Central memory CD8-positive, alpha-beta T cell (primary cell): ENCODE measurements around the gene THADA.
A peak's percentile ranks its signal among the peaks of the same experiment; 100 is the strongest.

Experiments used
- ATAC-seq: fragments of 150-1000 bp; cut with Tn5 transposase; replicated peaks from 2 replicates; pipeline ENCODE4 v1.10.0; 2022; ENCODE audit warnings: mild to moderate bottlenecking, moderate FRiP score, moderate number of reproducible peaks; ENCODE audit not compliant: poor library complexity, severe bottlenecking; ENCODE audit errors: extremely low read depth
- DNase-seq, 2 donors: peaks; one replicate each; pipeline ENCODE4 v3.0.0; 2021; ENCODE audit warnings: low spot score in 2 of 2
- H3K27ac Mint-ChIP-seq: one replicate; pipeline ENCODE4 v1.8.0; 2022; ENCODE audit warnings: low read depth, mild to moderate bottlenecking, moderate library complexity, mixed read lengths
- H3K27me3 Mint-ChIP-seq: one replicate; pipeline ENCODE4 v1.8.0; 2022; ENCODE audit warnings: mixed read lengths
- H3K36me3 Mint-ChIP-seq: one replicate; pipeline ENCODE4 v1.8.0; 2022; ENCODE audit warnings: mild to moderate bottlenecking, moderate library complexity, mixed read lengths; ENCODE audit not compliant: insufficient read depth
- H3K4me1 Mint-ChIP-seq: one replicate; pipeline ENCODE4 v1.8.0; 2022; ENCODE audit warnings: mixed read lengths
- H3K4me3 Mint-ChIP-seq: one replicate; pipeline ENCODE4 v1.8.0; 2022; ENCODE audit warnings: mild to moderate bottlenecking, moderate library complexity, mixed read lengths
- H3K9me3 Mint-ChIP-seq: one replicate; pipeline ENCODE4 v1.8.0; 2022; ENCODE audit warnings: mixed read lengths

THADA gene

DNA sequence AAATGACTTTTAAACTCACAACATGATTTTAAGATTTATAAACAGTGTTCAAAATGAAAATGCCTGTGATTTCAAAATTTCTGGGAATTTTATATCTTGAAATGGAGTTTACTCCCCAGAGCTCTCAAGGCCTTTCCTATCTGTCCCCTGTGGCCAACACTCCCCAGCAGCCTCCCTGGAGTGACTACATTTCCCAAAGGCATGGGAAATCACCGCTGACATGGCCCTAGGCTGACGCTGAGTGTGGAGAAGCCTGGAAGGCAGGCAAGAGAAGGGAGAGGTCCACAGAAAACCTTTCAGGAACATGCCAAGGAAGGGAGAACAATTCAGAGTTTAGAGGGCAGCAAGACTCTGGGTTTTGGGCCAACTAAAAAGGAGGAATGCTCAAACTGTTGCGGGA, 349.2 kb downstream of the THADA start:
- Mint-ChIP-seq H3K27me3 (no peaks in the 10 kb centered on the region), H3K4me3 (no peak overlapping the region), H3K27ac (no peak overlapping the region), H3K9me3 (no peaks in the 10 kb centered on the region), H3K36me3 (peaks cover 8% of the 10 kb centered on the region), H3K4me1 (peaks cover 6% of the 10 kb centered on the region)
- no peak for ATAC-seq
- DNase-seq, result no peak

DNA sequence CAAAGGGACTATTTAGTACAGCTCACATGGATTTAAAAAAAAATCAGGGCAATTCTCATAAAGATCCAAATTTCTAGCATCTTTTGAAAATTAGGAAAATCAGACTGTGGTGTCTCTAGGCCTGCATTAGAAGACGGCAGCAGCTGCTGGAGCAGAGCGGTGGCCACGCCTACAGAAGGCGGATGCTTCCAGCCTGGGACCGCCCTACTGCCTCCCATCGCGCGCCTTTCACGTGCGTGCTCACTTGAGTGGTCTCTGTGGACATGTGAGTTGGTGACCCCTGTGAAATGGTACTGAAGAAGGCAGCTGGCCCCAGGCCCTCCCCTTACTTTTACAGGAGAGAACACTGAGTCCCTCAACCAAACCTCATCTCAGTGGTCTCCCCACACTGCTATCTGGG, 354.3 kb downstream of the THADA start:
- Mint-ChIP-seq H3K27me3 (no peaks in the 10 kb centered on the region), H3K9me3 (no peaks in the 10 kb centered on the region), H3K36me3 (peaks cover 7% of the 10 kb centered on the region), H3K4me1 (peaks cover 19% of the 10 kb centered on the region), H3K4me3 (no peak overlapping the region), H3K27ac (no peak overlapping the region)
- DNase-seq (no peak), ATAC-seq (no peak)

DNA sequence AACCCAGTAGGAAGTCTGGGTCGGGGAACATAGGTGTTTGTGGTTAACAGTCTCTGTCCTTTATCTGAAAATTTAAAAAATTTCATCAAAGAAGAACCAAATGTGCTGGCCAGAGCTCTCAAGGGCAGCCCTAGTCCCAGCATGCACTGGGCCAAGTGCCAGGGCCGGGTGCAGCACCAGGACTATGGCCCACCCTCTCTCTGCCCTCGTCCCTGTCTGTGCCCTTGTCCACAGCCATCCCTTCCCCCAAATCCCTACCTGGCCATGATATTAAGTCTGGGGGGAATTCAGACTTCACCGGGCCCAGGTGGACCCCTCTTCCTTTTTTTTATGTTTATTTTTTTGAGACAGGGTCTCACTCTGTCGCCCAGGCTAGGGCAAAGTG, 355.1 kb downstream of the THADA start:
- no peak for ATAC-seq
- peaks cover 7% of the 10 kb centered on the region for H3K36me3 Mint-ChIP-seq
- H3K27ac Mint-ChIP-seq, result no peak overlapping the region
- peaks cover 19% of the 10 kb centered on the region for H3K4me1 Mint-ChIP-seq
- H3K27me3 Mint-ChIP-seq, result no peaks in the 10 kb centered on the region
- H3K9me3 Mint-ChIP-seq, result no peaks in the 10 kb centered on the region
- no peak for DNase-seq
- H3K4me3 Mint-ChIP-seq, result no peak overlapping the region

DNA sequence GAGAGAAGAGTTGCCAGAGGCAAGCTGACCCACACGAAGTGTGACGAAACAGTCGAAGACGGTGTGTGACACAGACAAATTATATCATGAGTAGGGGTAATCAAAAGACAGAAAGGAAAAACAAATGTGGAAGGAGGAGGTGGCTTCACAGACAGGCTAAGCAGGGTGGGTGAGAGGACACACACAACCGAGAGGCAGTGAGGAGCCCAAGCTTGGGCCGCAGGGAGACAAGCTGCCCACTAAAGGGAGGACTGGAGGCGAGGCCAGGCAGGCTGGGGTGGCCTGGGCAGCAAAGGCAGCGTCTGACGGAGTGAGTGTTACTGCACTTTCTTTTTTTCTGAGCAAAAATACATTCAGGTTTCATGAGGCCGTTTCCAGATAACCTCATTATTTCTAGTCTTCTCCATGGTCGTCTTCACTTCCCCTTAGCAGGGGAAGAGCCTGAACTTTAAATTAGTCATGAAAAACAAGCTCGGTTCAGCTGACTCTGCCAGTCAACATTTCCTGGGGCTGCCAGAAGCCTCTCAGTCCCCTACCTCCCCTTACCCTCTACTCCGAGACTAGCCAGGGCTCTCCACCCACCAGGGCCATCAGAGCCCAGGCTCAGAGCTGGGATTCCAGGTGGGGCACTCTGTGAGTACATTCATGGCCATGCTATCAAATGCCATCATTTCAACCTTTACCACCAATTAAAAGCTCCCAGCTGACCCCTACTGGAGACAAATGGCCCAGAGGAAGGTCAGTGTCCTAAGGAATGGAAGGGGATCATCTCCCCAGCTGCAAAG, 355.7 kb downstream of the THADA start:
- Mint-ChIP-seq H3K27me3 (no peaks in the 10 kb centered on the region), H3K9me3 (no peaks in the 10 kb centered on the region), H3K27ac (peak overlapping the region; percentile 20), H3K36me3 (peaks cover 7% of the 10 kb centered on the region), H3K4me3 (no peak overlapping the region), H3K4me1 (peaks cover 19% of the 10 kb centered on the region)
- no peak for DNase-seq
- no peak for ATAC-seq

DNA sequence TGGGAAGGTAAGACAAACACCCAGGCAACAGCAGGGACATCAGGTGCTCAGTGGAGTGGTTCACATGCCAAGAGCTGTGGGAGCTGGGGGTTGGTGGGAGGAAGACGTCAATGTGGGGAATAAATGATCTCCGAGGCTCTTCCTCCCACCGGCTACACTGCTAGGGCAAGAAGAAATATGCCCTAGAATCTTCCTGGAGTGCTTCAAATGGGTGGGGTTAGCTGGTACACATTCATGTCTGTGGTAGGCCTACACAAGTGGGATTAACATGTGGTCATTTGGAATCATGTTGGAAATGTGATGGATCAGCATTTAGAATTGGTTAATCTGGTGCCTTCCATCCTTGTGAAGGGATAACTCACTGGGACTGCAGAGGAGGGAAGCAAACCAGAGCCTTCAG, 357.0 kb downstream of the THADA start:
- Mint-ChIP-seq H3K9me3 (no peaks in the 10 kb centered on the region), H3K4me3 (no peak overlapping the region), H3K27ac (no peak overlapping the region), H3K4me1 (peaks cover 19% of the 10 kb centered on the region), H3K27me3 (no peaks in the 10 kb centered on the region), H3K36me3 (peaks cover 3% of the 10 kb centered on the region)
- no peak for ATAC-seq
- DNase-seq, result no peak

DNA sequence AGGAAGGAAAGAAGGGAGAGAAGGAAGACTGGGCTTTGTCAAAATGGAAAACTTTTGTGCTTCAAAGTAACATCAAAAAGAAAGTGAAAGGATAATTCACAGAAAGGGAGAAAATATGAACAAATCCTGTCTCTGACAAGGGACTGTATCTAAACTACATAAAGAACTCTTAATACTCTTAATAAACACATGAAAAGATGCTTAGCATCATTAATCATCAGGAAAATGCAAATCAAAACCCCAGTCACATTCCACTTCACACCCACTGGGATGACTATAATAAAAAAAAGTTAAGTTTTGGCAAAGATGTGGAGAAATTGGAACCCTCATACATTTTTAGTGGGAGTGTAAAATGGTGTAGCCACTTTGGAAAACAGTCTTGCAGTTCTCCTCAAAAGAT, 357.7 kb downstream of the THADA start:
- Mint-ChIP-seq H3K4me1 (peaks cover 19% of the 10 kb centered on the region), H3K4me3 (no peak overlapping the region), H3K27me3 (no peaks in the 10 kb centered on the region), H3K36me3 (peaks cover 3% of the 10 kb centered on the region), H3K9me3 (no peaks in the 10 kb centered on the region), H3K27ac (peak overlapping the region; percentile 51)
- no peak for DNase-seq
- no peak for ATAC-seq

DNA sequence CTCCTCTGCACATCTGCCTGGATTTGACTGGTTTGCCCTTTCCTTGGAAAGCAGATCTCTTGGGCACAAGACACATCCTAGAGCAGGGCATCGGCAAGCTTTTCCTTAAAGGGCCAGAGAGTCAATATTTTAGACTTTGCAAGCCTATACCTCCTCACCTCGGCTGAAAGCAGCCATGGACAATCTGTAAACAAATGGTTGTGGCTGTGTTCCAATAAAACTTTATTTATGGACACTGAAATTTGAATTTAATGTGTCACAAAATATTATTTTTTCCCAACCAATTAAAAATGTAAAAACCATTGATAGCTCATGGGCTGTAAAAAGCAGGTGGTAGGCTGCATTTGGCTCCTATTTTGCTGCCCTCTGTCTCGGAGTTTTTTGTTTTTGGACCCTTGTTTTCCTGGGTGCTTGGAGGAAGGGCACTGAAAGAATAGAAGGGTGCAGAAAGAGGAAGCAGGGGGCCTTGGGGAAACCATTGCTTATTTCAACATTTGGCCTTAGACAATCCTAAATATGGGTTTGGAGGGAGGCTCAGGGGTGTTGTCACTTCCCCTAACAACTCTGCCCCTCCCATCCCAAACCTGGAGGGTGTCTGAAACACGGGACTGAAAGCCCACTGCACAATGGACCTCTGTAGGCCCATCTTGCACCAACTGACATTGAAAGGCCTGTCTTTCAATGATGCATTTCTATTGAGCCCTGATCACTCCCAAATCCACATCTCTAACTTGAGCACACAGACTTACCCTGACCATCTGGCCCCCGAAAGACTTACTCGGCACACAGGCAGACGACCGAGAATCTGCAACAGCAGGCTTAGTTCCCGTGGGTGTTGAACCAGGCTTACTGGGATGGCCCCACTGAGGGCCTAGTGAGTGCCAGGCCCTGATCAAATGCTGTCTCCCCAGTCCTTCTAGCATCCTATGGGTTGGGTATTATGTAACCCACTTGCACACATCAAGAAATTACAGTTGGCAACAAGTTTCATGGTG, 362.3 kb downstream of the THADA start:
- DNase-seq (no peak), ATAC-seq (no peak)
- H3K27ac Mint-ChIP-seq, result no peak overlapping the region
- H3K4me3 Mint-ChIP-seq, result no peak overlapping the region
- H3K36me3 Mint-ChIP-seq, result peaks cover 25% of the 10 kb centered on the region
- no peaks in the 10 kb centered on the region for H3K9me3 Mint-ChIP-seq
- H3K27me3 Mint-ChIP-seq, result no peaks in the 10 kb centered on the region
- peaks cover 19% of the 10 kb centered on the region for H3K4me1 Mint-ChIP-seq

DNA sequence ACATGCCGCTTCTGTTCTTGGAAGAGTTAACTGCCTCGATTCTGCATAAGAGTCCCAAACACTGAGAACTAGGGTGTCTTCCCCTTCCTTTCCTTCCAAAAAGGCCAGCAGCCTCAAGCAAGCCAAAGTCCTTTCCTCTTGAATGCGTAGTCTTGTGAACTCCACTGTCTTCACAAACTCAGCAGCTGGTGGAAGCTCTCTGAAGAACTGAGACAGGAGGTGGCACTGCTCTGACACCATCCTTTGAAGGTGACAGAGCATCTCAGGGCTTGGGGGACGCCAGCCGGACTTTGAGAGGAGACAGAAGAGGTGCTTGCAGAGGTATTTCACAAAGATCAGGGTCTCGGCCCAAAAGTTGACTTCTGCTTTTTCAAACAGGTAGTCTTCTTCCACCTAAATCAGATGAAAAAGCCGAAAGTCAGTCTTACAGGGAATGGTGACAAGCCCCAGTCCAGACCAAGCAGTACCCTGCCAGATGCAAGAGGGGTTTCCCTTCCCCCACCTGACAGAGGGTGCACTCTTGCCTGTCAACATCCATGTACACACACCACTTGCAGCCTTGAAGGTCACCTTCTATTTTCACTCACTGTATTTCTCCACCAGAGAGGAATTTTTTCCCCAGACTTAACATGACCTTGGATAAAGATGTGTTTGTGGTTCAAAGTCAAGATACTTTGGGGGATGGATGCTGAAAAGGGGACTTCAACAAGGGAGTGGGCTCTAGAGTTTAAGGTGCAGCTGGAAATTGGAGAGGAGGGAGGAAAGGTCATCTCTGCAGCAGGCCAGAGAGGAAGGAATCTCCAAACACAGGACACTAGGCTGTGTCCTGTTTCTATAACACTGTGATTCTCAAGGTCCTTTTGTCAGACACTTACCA, 364.6 kb downstream of the THADA start:
- ATAC-seq, result no peak
- Mint-ChIP-seq H3K27ac (no peak overlapping the region), H3K9me3 (no peaks in the 10 kb centered on the region)

DNA sequence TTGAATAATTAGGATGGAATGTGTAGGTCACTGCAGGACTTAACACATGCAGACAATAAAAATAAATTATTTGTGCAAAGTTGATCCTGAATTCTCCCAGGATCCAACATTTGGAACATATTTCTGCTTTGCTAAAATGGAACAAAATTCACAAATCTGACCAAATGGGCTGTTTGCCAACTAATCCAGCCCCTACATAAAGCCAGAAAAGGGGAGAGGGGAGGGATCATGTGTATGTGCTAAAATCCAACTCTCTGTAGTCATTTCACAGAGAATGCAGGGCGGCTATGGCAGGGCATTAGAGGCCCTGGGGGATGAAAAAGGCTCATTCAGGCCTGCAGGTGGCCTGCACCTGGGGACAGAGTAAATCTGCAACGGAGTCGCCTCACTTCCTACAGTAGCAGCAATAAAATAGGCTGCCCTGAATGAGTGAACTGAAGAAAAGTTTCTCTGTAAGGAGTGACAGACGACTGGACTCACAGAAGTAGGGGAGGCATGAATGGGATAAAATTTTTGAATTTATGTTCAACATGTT, 365.4 kb downstream of the THADA start:
- no peak for ATAC-seq
- H3K4me3 Mint-ChIP-seq, result no peak overlapping the region
- no peaks in the 10 kb centered on the region for H3K9me3 Mint-ChIP-seq
- peaks cover 24% of the 10 kb centered on the region for H3K4me1 Mint-ChIP-seq
- no peak for DNase-seq
- no peaks in the 10 kb centered on the region for H3K27me3 Mint-ChIP-seq
- H3K36me3 Mint-ChIP-seq, result peaks cover 49% of the 10 kb centered on the region
- no peak overlapping the region for H3K27ac Mint-ChIP-seq

More for the DNA sequence above, 364.6 kb downstream of the THADA start:
- Mint-ChIP-seq H3K36me3 (peaks cover 41% of the 10 kb centered on the region), H3K4me1 (peaks cover 24% of the 10 kb centered on the region), H3K27me3 (no peaks in the 10 kb centered on the region), H3K4me3 (no peak overlapping the region)
- DNase-seq, result no peak

DNA sequence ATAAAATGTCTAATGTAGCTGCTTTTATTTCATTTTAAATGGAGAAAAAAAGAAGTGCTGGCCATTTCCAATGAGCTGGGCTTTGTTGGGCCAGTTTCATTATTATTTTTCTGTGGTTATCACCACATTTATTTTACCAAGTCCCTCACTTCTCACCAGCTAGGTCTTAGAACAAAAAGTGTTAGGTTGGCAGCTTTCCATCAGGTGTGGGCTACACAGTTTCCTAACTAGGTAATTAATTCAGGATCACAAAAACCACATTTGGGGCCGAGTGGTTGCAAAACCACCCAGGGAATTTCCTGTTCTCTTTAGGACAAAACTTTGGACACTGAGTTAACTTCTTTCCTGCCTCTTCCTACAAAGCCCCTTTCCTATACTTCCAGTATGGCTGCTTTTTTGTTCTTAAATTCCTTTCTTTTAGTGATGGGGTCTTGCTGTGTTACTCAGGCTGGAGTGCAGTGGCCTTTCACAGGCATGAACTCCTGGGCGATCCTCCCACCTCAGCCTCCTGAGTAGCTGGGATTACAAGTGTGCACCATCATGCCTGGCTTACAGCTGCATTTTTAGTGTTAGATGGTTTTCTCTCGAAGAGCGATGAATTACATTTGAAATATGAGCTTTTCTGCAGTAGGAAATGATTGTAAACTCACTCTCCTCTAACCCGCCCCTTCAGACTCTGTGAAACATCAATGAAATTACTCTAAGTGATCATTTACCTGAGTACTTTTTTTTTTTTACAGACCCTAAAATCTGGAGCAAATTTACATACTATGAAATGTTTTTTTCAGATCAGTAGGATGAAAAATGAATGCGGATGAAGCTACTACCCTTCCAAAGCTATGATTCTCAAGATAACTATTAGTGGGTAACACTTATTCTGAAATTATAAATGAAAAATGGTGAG, 366.8 kb downstream of the THADA start:
- H3K9me3 Mint-ChIP-seq, result no peaks in the 10 kb centered on the region
- H3K27ac Mint-ChIP-seq, result peak overlapping the region; percentile 95
- peak overlapping the region; percentile 65 for H3K4me3 Mint-ChIP-seq
- no peaks in the 10 kb centered on the region for H3K27me3 Mint-ChIP-seq
- H3K36me3 Mint-ChIP-seq, result peaks cover 63% of the 10 kb centered on the region
- H3K4me1 Mint-ChIP-seq, result peaks cover 29% of the 10 kb centered on the region
- DNase-seq (no peak), ATAC-seq (no peak)

DNA sequence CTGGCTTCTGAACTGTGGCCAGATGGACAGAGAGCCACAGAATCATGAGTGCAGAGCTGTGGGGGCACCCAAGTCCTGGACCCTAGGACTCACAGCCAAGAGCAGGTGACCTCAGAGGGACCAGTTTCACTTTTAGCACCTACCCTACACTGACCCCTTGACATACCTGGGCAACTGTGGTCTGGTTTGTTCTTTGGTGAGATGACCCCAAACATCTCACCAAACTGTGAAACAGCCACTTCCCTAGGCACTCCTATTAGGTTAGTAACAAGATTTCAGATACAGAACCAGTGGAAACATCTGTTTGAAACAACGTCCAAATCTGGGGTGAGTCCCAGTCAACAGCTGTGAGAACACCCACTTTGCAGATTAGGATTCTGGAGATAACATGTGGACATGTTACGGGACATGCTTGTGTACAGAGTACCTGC, 367.5 kb downstream of the THADA start:
- DNase-seq, result no peak
- H3K4me3 Mint-ChIP-seq, result peak overlapping the region; percentile 65
- ATAC-seq, result no peak
- H3K4me1 Mint-ChIP-seq, result peaks cover 30% of the 10 kb centered on the region
- no peaks in the 10 kb centered on the region for H3K9me3 Mint-ChIP-seq
- H3K27me3 Mint-ChIP-seq, result no peaks in the 10 kb centered on the region
- H3K27ac Mint-ChIP-seq, result peak overlapping the region; percentile 95
- H3K36me3 Mint-ChIP-seq, result peaks cover 70% of the 10 kb centered on the region
